ENCODE results near the gene FBXO24.
"Not testable (repeated sequence)": the region's sequence is repeated elsewhere in the genome, so short reads cannot be mapped to it uniquely, and the experiment has no call there.

DNA sequence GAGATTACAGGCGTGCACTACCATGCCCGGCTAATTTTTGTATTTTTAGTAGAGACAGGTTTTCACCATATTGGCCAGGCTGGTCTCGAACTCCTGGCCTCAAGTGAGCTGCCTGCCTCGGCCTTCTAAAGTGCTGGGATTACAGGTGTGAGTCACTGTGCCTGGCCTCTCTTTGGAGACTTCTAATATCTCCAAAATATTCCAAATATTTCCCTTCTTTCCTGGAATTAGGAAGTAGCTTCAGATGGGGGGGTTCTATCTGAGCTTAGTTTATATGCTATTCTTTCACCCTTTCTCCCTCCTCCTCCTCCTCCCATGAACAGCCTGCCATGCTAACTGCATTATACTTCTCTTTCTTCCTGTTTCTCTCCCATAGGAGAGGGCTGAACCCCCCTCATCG, 37.7 kb upstream of the FBXO24 start:
- TF ChIP-seq RAD21 (IDR thresholded peaks at IDR 0.05; ENCODE audit: low read length); MXI1 (IDR thresholded peaks at IDR 0.05; ENCODE audit: borderline replicate concordance, low read depth, low read length); NFE2L2 (IDR thresholded peaks at IDR 0.05; ENCODE audit: low read depth, low read length): not testable (repeated sequence)
- TF ChIP-seq, protein P1, sequence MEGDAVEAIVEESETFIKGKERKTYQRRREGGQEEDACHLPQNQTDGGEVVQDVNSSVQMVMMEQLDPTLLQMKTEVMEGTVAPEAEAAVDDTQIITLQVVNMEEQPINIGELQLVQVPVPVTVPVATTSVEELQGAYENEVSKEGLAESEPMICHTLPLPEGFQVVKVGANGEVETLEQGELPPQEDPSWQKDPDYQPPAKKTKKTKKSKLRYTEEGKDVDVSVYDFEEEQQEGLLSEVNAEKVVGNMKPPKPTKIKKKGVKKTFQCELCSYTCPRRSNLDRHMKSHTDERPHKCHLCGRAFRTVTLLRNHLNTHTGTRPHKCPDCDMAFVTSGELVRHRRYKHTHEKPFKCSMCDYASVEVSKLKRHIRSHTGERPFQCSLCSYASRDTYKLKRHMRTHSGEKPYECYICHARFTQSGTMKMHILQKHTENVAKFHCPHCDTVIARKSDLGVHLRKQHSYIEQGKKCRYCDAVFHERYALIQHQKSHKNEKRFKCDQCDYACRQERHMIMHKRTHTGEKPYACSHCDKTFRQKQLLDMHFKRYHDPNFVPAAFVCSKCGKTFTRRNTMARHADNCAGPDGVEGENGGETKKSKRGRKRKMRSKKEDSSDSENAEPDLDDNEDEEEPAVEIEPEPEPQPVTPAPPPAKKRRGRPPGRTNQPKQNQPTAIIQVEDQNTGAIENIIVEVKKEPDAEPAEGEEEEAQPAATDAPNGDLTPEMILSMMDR (conservative IDR thresholded peaks at IDR 0.05; ENCODE audit: low read depth, low read length) = not testable (repeated sequence)

Measured in IMR-90 (cell line).